Mucosa of descending colon (tissue), 3 donors: ENCODE measurements around the gene CCDC188. TPM values are rescaled to one million over a fixed set of nuclear protein-coding genes. Genes with fewer than 3 reads are reported as not detected.

Experiments used
- ATAC-seq: fragments of 200-7000 bp; cut with Tn5 transposase; one replicate; pipeline ENCODE4 v1.9.1; 2020; ENCODE audit warnings: mild to moderate bottlenecking, moderate library complexity
- DNase-seq, 3 donors: peaks; one replicate each; pipeline ENCODE4 v3.0.0-alpha.2; 2020
- H3K36me3 ChIP-seq: fragments of 200-600 bp; one replicate; pipeline ENCODE4 v1.8.0; 2021; ENCODE audit warnings: low read depth, mild to moderate bottlenecking
- H3K4me1 ChIP-seq: fragments of 200-600 bp; one replicate; pipeline ENCODE4 v1.8.0; 2021; ENCODE audit warnings: low read depth, mild to moderate bottlenecking
- H3K4me3 ChIP-seq: fragments of 200-600 bp; one replicate; pipeline ENCODE4 v1.8.0; 2021; ENCODE audit warnings: mild to moderate bottlenecking
- H3K9me3 ChIP-seq: fragments of 200-600 bp; one replicate; pipeline ENCODE4 v1.8.0; 2021; ENCODE audit warnings: mild to moderate bottlenecking
- CTCF ChIP-seq: fragments of 200-600 bp; IDR thresholded peaks from one replicate; pipeline ENCODE4 v1.8.0; 2022; ENCODE audit warnings: antibody characterized with exemption, mild to moderate bottlenecking
- intact Hi-C, 2 donors: fragments of 100-400 bp; cut with DNase I in 1 of 2; cut with micrococcal nuclease in 1 of 2; formaldehyde crosslinking; loops; one replicate each; pipeline versions ENCODE4 v1.11.0 to v1.11.1; 2022; cut with DNase I, micrococcal nuclease
- total RNA-seq, 3 donors: library from RNA; stranded (reverse); fragmentation: NEBNext Ultra II Directional in 2 of 3; extraction: Animal tissue kit (Norgen Biotek cat#: 25700) in 2 of 3; gene quantifications; one replicate each; pipeline versions ENCODE4 v1.2.1 to v1.2.4, GENCODE V29; 2021 to 2023
- donor health status: DM: no; HTN: no; CAD: no; lungs with moderate emphysema.
- donor health status: DM: no; HTN: no; CAD: no.
- donor health status: DM: no; HTN: yes; CAD: no.

CCDC188 gene
- total RNA-seq, 3 donors from 2014 or later, result 0.41 to 0.98 (median 0.65) TPM

GRCh38 chr22:20179455-20180244 is 28.8 kb upstream of the CCDC188 start:
- no peak for DNase-seq
- intact Hi-C loops, result no loop called here
- no peak overlapping the region for H3K4me3 ChIP-seq
- H3K9me3 ChIP-seq, result no peaks in the 10 kb centered on the region
- no peak for ATAC-seq
- no peaks in the 10 kb centered on the region for H3K36me3 ChIP-seq
- TF ChIP-seq CTCF, result no peak
- H3K4me1 ChIP-seq, result no peaks in the 10 kb centered on the region

GRCh38 chr22:20178915-20179227 is 28.0 kb upstream of the CCDC188 start:
- no peak overlapping the region for H3K4me3 ChIP-seq
- H3K9me3 ChIP-seq, result no peaks in the 10 kb centered on the region
- no peak for DNase-seq
- no peaks in the 10 kb centered on the region for H3K36me3 ChIP-seq
- no peak for TF ChIP-seq CTCF
- intact Hi-C loops, result no loop called here
- ATAC-seq, result no peak
- H3K4me1 ChIP-seq, result no peaks in the 10 kb centered on the region

GRCh38 chr22:20178075-20178914 is 27.4 kb upstream of the CCDC188 start:
- no peak for DNase-seq
- intact Hi-C loops, result no loop called here
- H3K36me3 ChIP-seq, result no peaks in the 10 kb centered on the region
- no peak for TF ChIP-seq CTCF
- H3K9me3 ChIP-seq, result no peaks in the 10 kb centered on the region
- ATAC-seq, result no peak
- no peak overlapping the region for H3K4me3 ChIP-seq
- H3K4me1 ChIP-seq, result no peaks in the 10 kb centered on the region

GRCh38 chr22:20177217-20177911 is 26.5 kb upstream of the CCDC188 start:
- Histone ChIP-seq H3K36me3 (no peaks in the 10 kb centered on the region), H3K4me3 (no peak overlapping the region), H3K4me1 (no peaks in the 10 kb centered on the region), H3K9me3 (no peaks in the 10 kb centered on the region)
- intact Hi-C loops, result no loop called here
- ATAC-seq (no peak), DNase-seq (no peak)
- TF ChIP-seq CTCF, result no peak

GRCh38 chr22:20176421-20177085 is 25.7 kb upstream of the CCDC188 start:
- no peak for TF ChIP-seq CTCF
- no peaks in the 10 kb centered on the region for H3K36me3 ChIP-seq
- H3K4me1 ChIP-seq, result no peaks in the 10 kb centered on the region
- no peak overlapping the region for H3K4me3 ChIP-seq
- DNase-seq, result no peak
- no peak for ATAC-seq
- intact Hi-C loops, result no loop called here
- H3K9me3 ChIP-seq, result no peaks in the 10 kb centered on the region
